Epidermal melanocyte (primary cell): ENCODE data around the gene MYG1.
A peak's percentile ranks its signal among the peaks of the same experiment; 100 is the strongest.
"Not testable (repeated sequence)": the region's sequence is repeated elsewhere in the genome, so short reads cannot be mapped to it uniquely, and the experiment has no call there.

Source experiments
- DNase-seq: peaks from one replicate; pipeline ENCODE4 v3.0.0; 2011; ENCODE audit warnings: low spot score; ENCODE audit not compliant: insufficient read length

Gene MYG1

DNA sequence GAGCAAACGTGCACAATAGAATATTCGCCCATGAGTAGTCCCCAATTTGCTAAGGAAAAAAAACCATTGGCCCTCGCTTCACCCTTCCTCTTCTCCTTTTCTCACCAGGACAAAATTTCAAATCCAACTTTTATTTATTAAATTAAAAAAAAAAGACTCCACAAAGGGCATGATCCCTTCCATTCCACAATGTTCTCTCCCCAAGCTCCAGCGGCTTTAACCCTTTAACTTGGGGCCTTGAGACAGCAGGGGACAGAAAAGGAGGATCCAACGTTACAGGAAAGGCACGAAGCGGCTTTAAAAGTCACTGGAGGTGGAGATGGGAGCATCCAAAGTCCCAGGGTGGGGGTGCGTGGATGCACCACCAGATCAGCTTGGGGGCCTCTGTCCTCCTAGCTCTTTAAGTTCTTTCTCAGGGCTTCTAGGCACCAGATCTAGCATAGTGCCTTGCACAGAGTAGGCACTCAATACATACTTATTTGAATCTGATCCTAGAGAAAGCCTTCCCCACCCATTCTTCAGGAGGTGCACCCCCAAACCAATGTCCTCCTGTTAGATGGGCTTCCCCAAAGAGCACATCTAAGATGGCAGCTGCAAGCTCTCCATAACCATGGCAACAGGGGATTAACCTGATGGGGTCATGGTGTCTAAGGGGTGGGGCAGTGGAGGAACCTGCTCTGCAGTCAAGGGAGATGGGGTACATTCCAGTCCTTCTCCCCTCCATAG, 27.1 kb downstream of the MYG1 start:
- DNase-seq, result no peak

DNA sequence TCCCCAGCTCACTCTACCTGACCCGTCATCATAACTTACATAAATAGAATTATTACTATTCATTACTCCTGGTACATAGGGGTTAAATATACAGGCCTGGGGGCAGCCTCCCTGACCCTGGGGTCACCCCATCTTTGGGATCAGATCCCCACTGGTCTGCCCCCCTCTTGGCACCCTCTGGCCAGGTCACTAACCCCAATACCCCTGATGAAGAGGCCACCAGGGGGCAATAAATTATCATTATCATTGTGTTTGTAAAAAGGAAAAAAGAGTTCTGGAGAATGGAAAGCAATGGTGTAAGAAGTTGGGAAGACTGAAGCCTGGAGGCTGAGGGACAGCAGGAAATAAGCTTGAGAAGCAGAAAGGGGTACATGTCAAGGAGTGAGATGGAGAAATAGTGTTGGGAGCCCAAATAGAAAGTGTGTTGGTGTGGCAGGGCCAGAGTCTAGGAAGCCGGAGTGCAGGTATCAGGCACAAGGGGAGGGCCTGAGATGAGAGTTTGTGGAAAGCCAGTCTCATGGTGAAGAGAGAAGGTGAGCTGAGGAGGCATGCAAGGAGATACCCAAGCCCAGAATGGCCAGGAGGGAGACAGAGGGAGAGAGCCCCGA, 28.0 kb downstream of the MYG1 start:
- DNase-seq, result no peak

GRCh38 chr12:53328043-53328435, 28.5 kb downstream of the MYG1 start:
- DNase-seq, result no peak

DNA sequence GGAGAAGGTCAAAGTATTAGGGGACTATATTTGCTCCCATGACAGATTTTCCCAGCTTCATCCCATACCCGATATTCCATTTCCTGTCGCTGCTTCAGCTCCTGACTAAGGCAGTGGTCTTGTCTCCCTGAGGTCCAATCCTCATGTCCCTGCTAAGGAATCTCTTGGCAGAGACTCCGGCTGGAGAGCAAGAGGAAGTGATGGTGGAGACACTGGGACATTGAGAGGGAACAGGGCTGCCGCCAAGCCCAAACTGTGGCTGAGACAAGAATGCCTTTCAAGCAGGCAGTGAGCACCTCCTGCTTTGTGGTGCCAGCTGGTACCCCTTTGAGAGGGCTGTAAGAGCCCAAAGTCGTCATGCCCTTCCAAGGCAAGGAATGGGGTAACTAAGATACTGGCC, 31.2 kb downstream of the MYG1 start:
- DNase-seq, result no peak

GRCh38 chr12:53332339-53332738, 32.8 kb downstream of the MYG1 start:
- not testable (repeated sequence) for DNase-seq

DNA sequence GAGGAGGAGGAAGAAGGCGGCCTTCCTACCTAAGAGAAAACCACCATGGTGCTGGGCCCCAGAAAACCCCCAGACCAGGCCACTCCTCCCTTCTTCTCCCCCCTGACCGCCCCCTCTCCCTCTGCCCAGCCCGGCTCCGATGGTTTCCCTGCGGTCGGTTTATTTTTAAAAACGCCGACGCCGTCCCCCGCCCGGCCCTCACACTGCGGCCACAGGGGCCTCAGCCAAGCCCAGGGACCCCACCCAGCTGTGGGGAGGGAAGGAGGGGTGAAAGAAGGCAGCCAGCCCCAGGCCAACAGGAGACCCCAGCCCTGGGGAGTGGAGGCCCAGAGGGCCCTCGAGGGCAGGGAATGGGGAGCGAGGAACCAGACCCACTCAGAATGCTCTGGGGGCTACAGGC, 33.2 kb downstream of the MYG1 start:
- DNase-seq, result no peak

- no peak for DNase-seq
Observed at GRCh38 chr12:53333289-53333688, 33.8 kb downstream of the MYG1 start.

DNA sequence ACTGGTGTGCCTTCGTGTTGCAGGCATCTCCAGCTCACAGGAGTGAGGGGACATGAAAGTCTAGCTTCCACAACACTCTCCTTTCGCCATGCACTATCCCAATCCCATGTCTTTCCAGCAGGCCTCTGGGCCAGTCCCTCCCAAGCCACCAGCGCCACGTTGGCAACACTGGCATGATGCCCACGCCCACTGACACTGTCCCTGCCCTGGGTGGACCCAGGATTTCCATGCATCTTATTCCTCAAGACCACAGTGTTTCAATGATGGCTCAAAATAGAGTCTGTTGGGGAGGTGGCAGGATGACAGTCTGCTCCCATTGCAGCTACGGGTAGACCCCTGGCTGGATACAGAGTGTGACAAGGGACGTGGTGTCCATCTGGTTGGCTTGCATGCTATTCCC, 34.4 kb downstream of the MYG1 start:
- no peak for DNase-seq

DNA sequence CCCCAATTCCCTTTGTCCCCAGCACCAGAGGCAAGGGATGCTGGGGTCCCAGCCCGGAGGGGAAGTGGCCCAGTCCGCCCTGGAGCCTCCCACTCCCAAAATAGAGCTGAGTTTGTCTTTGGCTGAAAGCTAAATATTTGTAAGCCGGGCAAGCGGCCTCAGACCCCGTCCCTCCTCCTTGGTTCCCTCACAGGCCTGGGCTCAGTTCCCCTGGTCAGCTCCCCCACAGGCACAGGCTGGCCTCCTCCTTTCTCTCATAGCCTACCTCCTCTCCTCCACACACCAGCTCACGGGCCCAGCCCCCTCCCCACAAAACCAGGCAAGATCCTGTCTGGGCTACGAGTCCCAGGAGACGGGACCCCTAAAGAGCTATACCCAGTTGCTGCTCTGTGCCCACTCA, 35.3 kb downstream of the MYG1 start:
- DNase-seq, result no peak

DNA sequence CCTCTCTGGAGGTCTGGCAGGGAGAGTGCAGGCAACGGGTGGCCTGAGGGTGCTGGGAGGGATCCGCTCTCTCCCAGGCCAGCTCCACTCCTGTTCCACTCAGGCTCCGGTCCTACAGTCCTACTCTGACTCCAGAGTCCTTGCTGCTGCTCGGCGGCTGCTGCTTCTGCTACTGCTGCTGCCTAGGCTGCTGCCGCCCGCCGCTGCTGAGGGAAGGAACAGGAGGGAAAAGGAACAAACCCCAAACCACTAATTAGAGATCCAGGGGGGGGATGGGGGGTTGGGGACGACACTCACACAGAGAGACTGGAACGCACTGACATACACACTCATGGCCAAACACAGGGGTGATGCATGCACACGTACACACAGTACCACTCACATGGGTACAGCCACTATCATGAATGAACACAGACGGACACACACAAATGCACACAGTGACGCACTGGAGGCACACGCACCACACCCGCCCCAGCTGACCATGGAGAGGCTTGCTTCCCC, 36.7 kb downstream of the MYG1 start, which contains the start of gene SP7:
Gene SP7 (minus strand): TSS at position 174 of the 501 bp plus-strand sequence. CDS start 708 bp downstream, outside the sequence.
- DNase-seq, result no peak

- DNase-seq, result no peak
Observed at GRCh38 chr12:53338017-53338416, 38.5 kb downstream of the MYG1 start.

- no peak for DNase-seq
Observed at GRCh38 chr12:53338916-53339315, 39.4 kb downstream of the MYG1 start.

GRCh38 chr12:53340398-53340797, 40.9 kb downstream of the MYG1 start:
- DNase-seq, result no peak

GRCh38 chr12:53343449-53343848, 44.0 kb downstream of the MYG1 start:
- DNase-seq, result no peak

GRCh38 chr12:53343969-53344368, 44.5 kb downstream of the MYG1 start:
- DNase-seq, result no peak

GRCh38 chr12:53344487-53344823, 45.0 kb downstream of the MYG1 start:
- no peak for DNase-seq

DNA sequence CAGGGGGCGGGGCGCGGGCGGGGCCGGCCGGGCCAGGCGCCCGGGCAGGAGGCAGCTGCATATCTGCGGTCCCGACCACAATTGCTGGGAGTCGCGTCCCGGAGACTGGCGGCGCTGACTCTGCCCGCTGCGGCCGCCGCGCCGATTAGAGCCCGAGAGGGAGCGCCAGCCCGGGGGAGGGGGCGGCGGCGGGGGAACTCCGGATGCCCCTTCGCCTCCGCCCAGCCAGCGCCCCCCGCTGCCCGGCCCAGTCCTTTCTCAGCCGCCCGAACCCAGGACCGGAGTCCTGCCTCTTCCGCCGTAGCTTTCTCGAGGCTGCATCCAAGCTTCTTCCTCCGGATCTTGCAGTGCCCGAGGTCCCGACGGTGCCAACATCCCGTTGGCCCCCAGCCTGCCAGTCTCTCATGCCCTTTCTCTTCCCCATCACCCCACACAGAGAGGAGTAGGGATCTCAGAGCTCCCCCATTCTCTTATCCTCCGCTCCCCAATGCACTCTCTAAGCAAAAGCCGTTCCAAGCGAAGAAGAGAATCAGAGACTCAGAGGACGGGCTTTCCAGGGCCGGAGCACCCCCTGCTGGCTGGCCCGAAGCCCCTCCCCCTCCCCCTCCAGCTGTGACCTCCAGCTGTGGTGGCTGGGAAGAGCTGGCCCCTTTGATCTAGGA, 45.5 kb downstream of the MYG1 start:
- DNase-seq, result peak; percentile 77

- no peak for DNase-seq
Observed at GRCh38 chr12:53345486-53346188, 46.1 kb downstream of the MYG1 start.

DNA sequence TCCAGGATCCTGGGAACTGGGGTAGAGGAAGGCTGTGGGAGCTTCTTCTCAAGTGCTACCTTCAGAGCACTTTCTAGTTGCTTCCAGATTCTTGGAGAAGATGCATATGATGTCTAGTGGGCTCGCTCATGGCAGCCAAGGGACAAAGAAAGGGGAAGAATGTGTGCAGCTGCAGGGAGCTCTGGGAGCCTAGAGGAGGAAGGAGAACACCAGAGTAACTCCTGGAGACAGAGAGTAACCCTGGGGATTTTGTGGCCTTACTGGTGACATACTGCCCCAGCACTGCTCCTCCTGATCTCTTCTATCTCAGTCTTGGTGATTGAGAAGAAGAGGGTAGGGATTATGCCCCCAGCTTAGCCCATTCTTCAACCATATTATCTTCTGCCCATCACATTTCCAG, 47.0 kb downstream of the MYG1 start:
- no peak for DNase-seq

GRCh38 chr12:53347905-53348304, 48.4 kb downstream of the MYG1 start:
- DNase-seq, result no peak

DNA sequence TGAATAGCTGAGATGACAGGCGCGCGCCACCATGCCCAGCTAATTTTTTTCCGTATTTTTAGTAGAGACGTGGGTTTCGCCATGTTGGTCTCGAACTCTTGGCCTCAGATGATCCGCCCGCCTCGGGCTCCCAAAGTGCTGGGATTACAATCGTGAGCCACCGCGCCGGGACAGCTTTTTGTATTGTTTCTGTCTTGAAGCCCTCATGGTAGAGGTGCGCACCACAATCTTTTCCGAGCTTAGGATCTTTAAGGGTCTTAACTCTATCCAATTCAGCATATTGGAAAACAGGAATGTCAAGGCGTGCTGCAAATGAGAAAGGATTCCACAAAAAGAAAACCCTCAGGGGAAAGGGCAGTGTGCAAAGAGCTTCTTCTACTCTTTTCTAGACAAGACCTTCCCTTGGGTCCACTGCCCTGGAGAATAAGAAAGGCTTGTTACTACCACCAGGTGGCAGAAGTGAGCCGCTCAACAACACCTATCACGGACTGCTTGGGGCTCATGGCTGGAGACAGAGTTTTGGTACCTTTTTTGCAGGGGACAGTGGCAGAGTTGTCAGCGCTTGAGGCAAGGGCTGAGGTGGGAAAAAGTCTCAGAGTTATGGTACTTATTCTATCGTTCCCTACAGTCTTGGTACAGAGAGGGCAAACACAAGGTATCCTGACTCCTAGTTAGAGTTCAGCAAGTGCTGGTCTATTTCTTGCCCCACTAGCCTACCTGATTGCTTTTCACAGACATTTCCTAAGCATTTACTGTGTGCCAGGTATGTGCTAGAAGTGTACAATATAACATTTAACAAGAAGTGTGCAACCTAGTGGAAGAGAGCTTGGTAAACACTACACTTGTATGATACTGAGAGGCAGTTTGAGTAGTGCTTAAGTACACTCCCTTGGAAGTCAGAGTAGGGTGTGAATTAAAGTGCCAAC, 53.1 kb downstream of the MYG1 start:
- DNase-seq, result peak; percentile 64
